ENCODE results near the gene BEND7. TPM values are rescaled to one million over a fixed set of nuclear protein-coding genes. Genes with fewer than 3 reads are reported as not detected.
A peak's percentile ranks its signal among the peaks of the same experiment; 100 is the strongest.

Gene BEND7
- total and polyA plus RNA-seq, 2 of the 13 experiments (the other 11 are each of a cell fraction or from before 2014, with no cell fraction given) = 14.1 to 17.1 TPM

GRCh38 chr10:13528875-13529713, at the start of gene BEND7 (continued):
- no peak for TF ChIP-seq RARG (CRISPR knock-in tag; IDR thresholded peaks at IDR 0.05; ENCODE audit: low read depth)
- peak; percentile 31; the same call in 1 of the 2 replicates for TF ChIP-seq TFDP1 (CRISPR knock-in tag; IDR thresholded peaks at IDR 0.05; ENCODE audit: borderline replicate concordance)
- peak; percentile 54 for TF ChIP-seq ZNF687 (CRISPR knock-in tag; IDR thresholded peaks at IDR 0.05)
- no peak for TF ChIP-seq PRPF4 (IDR thresholded peaks at IDR 0.05; ENCODE audit: low read depth, low read length, poor library complexity, severe bottlenecking)
- no peak for TF ChIP-seq SSRP1 (CRISPR knock-in tag; IDR thresholded peaks at IDR 0.05)
- no peak for TF ChIP-seq ZNF264 (CRISPR knock-in tag; IDR thresholded peaks at IDR 0.05)
- TF ChIP-seq AGO1 (IDR thresholded peaks at IDR 0.05; ENCODE audit: low read depth, low read length, poor library complexity, severe bottlenecking) = no peak
- TF ChIP-seq U2AF2 (IDR thresholded peaks at IDR 0.05; ENCODE audit: low read depth, low read length) = no peak
- no peak for TF ChIP-seq PHF8 (CRISPR knock-in tag; IDR thresholded peaks at IDR 0.05)
- no peak for TF ChIP-seq HDAC6 (IDR thresholded peaks at IDR 0.05; ENCODE audit: low read depth, low read length)
- 0 out of 2 replicates have a peak, but pooled peaks have one; percentile 9 for TF ChIP-seq CREB1 (IDR thresholded peaks at IDR 0.05)
- TF ChIP-seq CREB1 (CRISPR knock-in tag; IDR thresholded peaks at IDR 0.05) = no peak
- TF ChIP-seq ZNF17 (CRISPR knock-in tag; IDR thresholded peaks at IDR 0.05) = no peak
- TF ChIP-seq ZBTB42 (CRISPR knock-in tag; IDR thresholded peaks at IDR 0.05) = no peak
- TF ChIP-seq HHEX (CRISPR knock-in tag; IDR thresholded peaks at IDR 0.05) = no peak
- no peak for TF ChIP-seq MLLT10 (CRISPR knock-in tag; IDR thresholded peaks at IDR 0.05)
- TF ChIP-seq FOXO4 (CRISPR knock-in tag; conservative IDR thresholded peaks at IDR 0.05) = 0 out of 2 replicates have a peak, but pooled peaks have one; percentile 67
- peak; percentile 68; the same call in 1 of the 2 replicates for TF ChIP-seq UBTF (CRISPR knock-in tag; IDR thresholded peaks at IDR 0.05)
- no peak for TF ChIP-seq PREB (CRISPR knock-in tag; IDR thresholded peaks at IDR 0.05)

Data from HepG2 (cell line).